ENCODE measurements around the gene ERBB2. TPM values are rescaled to one million over a fixed set of nuclear protein-coding genes. Genes with fewer than 3 reads are reported as not detected.
A peak's percentile ranks its signal among the peaks of the same experiment; 100 is the strongest.

Gene ERBB2
- total RNA-seq, 1 experiment from 2014 or later: 216 TPM

GRCh38 chr17:39705786-39706348 is 6.0 kb downstream of the ERBB2 start:
- H4K5ac ChIP-seq (ENCODE audit: insufficient read length, low read depth, low read length): no peak overlapping the region
- H2AFZ ChIP-seq (ENCODE audit: low read length): no peak overlapping the region
- Mint-ChIP-seq H3K36me3 (ENCODE audit: insufficient read depth in 1 of 3, low read depth in 3 of 3) (peaks cover 51 to 74% (median 59%) of the 10 kb centered on the region in 3 experiments), H3K27me3 (ENCODE audit: low read depth) (no peaks in the 10 kb centered on the region; the same call in 1 of the 2 replicates), H3K27ac (peak overlapping the region; percentile 77 to 82 (median 77); a peak in 5 of 7 replicates), H3K9me3 (no peaks in the 10 kb centered on the region), H3K4me3 (no peak overlapping the region), H3K4me1 (peaks cover 45 to 52% of the 10 kb centered on the region in 2 experiments)
- no peak overlapping the region for H3K18ac ChIP-seq (ENCODE audit: insufficient read length, low read depth, low read length)
- no peak overlapping the region for H2BK12ac ChIP-seq (ENCODE audit: insufficient read length, low read depth, low read length)
- H3K9ac ChIP-seq (ENCODE audit: extremely low read depth, insufficient read length, low read length): no peak overlapping the region
- DNase-seq: peak; percentile 52
- H3K9me3 ChIP-seq (ENCODE audit: control insufficient read depth, low read depth, low read length): no peaks in the 10 kb centered on the region
- no peak overlapping the region for H3T11ph ChIP-seq (ENCODE audit: low read length)
- H4K8ac ChIP-seq (replicated peaks; ENCODE audit: insufficient read length, low read depth, low read length): no peak overlapping the region
- H3K4ac ChIP-seq (ENCODE audit: low read depth, low read length): no peak overlapping the region
- H3K79me1 ChIP-seq (ENCODE audit: insufficient read depth, low read depth, low read length, poor library complexity, severe bottlenecking): no peaks in the 10 kb centered on the region
- H2BK15ac ChIP-seq (ENCODE audit: low read depth, low read length): no peak overlapping the region
- no peak overlapping the region for H4K91ac ChIP-seq (ENCODE audit: insufficient read length, low read depth, low read length)
- TF ChIP-seq, protein P1, sequence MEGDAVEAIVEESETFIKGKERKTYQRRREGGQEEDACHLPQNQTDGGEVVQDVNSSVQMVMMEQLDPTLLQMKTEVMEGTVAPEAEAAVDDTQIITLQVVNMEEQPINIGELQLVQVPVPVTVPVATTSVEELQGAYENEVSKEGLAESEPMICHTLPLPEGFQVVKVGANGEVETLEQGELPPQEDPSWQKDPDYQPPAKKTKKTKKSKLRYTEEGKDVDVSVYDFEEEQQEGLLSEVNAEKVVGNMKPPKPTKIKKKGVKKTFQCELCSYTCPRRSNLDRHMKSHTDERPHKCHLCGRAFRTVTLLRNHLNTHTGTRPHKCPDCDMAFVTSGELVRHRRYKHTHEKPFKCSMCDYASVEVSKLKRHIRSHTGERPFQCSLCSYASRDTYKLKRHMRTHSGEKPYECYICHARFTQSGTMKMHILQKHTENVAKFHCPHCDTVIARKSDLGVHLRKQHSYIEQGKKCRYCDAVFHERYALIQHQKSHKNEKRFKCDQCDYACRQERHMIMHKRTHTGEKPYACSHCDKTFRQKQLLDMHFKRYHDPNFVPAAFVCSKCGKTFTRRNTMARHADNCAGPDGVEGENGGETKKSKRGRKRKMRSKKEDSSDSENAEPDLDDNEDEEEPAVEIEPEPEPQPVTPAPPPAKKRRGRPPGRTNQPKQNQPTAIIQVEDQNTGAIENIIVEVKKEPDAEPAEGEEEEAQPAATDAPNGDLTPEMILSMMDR (conservative IDR thresholded peaks at IDR 0.05): no peak
- no peak overlapping the region for H3K23ac ChIP-seq (ENCODE audit: insufficient read length, low read depth, low read length)
- no peak overlapping the region for H3K27ac ChIP-seq (ENCODE audit: insufficient read length, low read depth, low read length)
- H2BK20ac ChIP-seq (ENCODE audit: low read depth, low read length, poor library complexity, severe bottlenecking): no peak overlapping the region
- no peak overlapping the region for H2AK5ac ChIP-seq (ENCODE audit: insufficient read length, low read length)
- peaks cover 7% of the 10 kb centered on the region for H3K23me2 ChIP-seq (ENCODE audit: insufficient read length, low read depth, low read length, poor library complexity, severe bottlenecking)
- peaks cover 50% of the 10 kb centered on the region for H3K79me2 ChIP-seq (ENCODE audit: insufficient read depth, low read length)
- H3K14ac ChIP-seq (ENCODE audit: insufficient read depth, low read length): peak overlapping the region; percentile 10; the same call in 1 of the 2 replicates
- no peaks in the 10 kb centered on the region for H4K20me1 ChIP-seq (ENCODE audit: control insufficient read depth, insufficient read depth, insufficient read length)
- H3K4me2 ChIP-seq (ENCODE audit: insufficient read depth, insufficient read length, low read length): no peak overlapping the region
- no CpG with 5 or more reads among the region's 12 CpGs for WGBS (ENCODE audit: extremely low coverage, insufficient read length, low lambda C conversion rate)
- H2BK120ac ChIP-seq (ENCODE audit: low read depth, low read length, poor library complexity, severe bottlenecking): no peak overlapping the region
- H2BK5ac ChIP-seq (ENCODE audit: insufficient read length, low read length): no peak overlapping the region
- peaks cover 16% of the 10 kb centered on the region for H3K4me1 ChIP-seq (ENCODE audit: insufficient read depth, low read length)
- H3K27me3 ChIP-seq (ENCODE audit: insufficient read depth, low read length): no peaks in the 10 kb centered on the region
- no peak overlapping the region for H3K56ac ChIP-seq (ENCODE audit: insufficient read length, low read depth, low read length)
